Right lobe of liver (tissue), 4 donors: Measurements from ENCODE around the gene ANGPTL2.

Source experiments
- CTCF ChIP-seq, 4 donors: fragments of 200-600 bp in 3 of 4; fragments of 450-650 bp in 1 of 4; IDR thresholded peaks; one replicate each; pipeline versions ENCODE4 v1.5.1 to v1.8.0; 2016 to 2022; ENCODE audit warnings: antibody characterized with exemption in 4 of 4, mild to moderate bottlenecking in 2 of 4
- POLR2A ChIP-seq: fragments of 450-650 bp; IDR thresholded peaks from one replicate; pipeline ENCODE4 v1.6.1; 2017; ENCODE audit warnings: antibody characterized with exemption, mild to moderate bottlenecking
- donor health status: DM: no; HTN: no; CAD: no.
- donor health status: DM: no; HTN: no; CAD: no.
- donor health status: DM: no; HTN: yes; CAD: no.

DNA sequence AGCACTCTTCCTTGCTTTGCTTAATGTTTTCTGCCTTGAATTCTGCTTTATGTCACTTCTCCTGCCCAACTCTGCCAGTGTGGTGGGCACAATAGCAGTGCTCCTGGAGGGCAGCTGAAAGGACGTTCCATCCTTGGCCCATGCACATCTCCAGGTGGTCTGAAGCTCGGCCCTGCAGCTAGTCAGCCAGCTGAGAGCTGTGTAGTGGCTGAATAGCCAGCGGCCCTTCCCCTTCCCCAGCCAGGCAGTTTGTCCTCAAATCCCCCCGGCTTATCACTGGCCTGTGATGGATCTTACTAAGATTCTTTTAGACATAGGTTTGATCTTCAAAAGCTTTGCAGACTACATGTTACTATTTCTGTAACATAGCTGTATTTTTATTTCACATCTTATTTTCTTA is 42.7 kb upstream of the ANGPTL2 start:
- TF ChIP-seq POLR2A (no peak), CTCF (IDR thresholded peaks at IDR 0.05) (no peak)
